Right lobe of liver (tissue), 6 donors: ENCODE measurements around the gene TLE3. TPM values are rescaled to one million over a fixed set of nuclear protein-coding genes. Genes with fewer than 3 reads are reported as not detected.

ENCODE experiments used
- ATAC-seq, 4 donors: fragments of 200-7000 bp; cut with Tn5 transposase; one replicate each; pipeline ENCODE4 v1.9.1; 2020; ENCODE audit warnings: mild to moderate bottlenecking in 4 of 4, moderate library complexity in 4 of 4
- DNase-seq, 3 donors: peaks; one replicate each; pipeline ENCODE4 v3.0.0-alpha.2; 2020
- H3K27ac ChIP-seq, 3 donors: fragments of 200-600 bp; one replicate each; pipeline ENCODE4 v1.8.0; 2022
- H3K27me3 ChIP-seq, 2 donors: fragments of 200-600 bp; one replicate each; pipeline ENCODE4 v1.8.0; 2022
- H3K36me3 ChIP-seq, 4 donors: fragments of 200-600 bp; sonication (generic) in 1 of 4; one replicate each; pipeline versions ENCODE4 v1.5.1 to v1.8.0; 2017 to 2022; ENCODE audit warnings: control low read depth in 1 of 4
- H3K4me1 ChIP-seq, 4 donors: fragments of 200-600 bp; sonication (generic) in 1 of 4; one replicate each; pipeline versions ENCODE4 v1.5.1 to v1.8.0; 2017 to 2022; ENCODE audit warnings: control low read depth in 1 of 4
- H3K4me3 ChIP-seq, 3 donors: fragments of 200-600 bp; one replicate each; pipeline ENCODE4 v1.8.0; 2022
- H3K9me3 ChIP-seq, 4 donors: fragments of 200-600 bp; sonication (generic) in 1 of 4; one replicate each; pipeline versions ENCODE4 v1.5.1 to v1.8.0; 2017 to 2022; ENCODE audit warnings: control low read depth in 1 of 4
- POLR2A ChIP-seq: fragments of 450-650 bp; IDR thresholded peaks from one replicate; pipeline ENCODE4 v1.6.1; 2017; ENCODE audit warnings: antibody characterized with exemption, mild to moderate bottlenecking
- WGBS: methylation state at CpG from one replicate; pipeline ENCODE4 v1.1.6; 2018; ENCODE audit warnings: low coverage, low lambda C conversion rate; ENCODE audit not compliant: insufficient coverage; ENCODE audit errors: missing lambda C conversion rate; 5-methylcytosine and 5-hydroxymethylcytosine counted together
- intact Hi-C, 2 donors: fragments of 100-400 bp; cut with DNase I; formaldehyde crosslinking; loops; one replicate each; pipeline versions ENCODE4 v1.11.2 to v1.14.1; 2022
- total RNA-seq, 6 experiments: library from RNA; depleted of rRNA in 2 of 6; stranded (reverse); fragments of >200 nt in 2 of 6; fragmentation: NEBNext Ultra II Directional in 3 of 6; extraction: Animal tissue kit (Norgen Biotek cat#: 25700) in 3 of 6; gene quantifications; one replicate each; pipeline versions ENCODE4 v1.1.0 to v1.2.4, GENCODE V29; 2016 to 2023
- TF ChIP-seq, protein P1 (sequence below), 4 donors: fragments of 200-600 bp in 3 of 4; fragments of 450-650 bp in 1 of 4; IDR thresholded peaks; one replicate each; pipeline versions ENCODE4 v1.5.1 to v1.8.0; 2016 to 2022; ENCODE audit warnings: antibody characterized with exemption in 4 of 4, mild to moderate bottlenecking in 2 of 4
- donor health status: DM: no; HTN: yes; CAD: no.
- donor health status: DM: no; HTN: no; CAD: no.
- donor health status: DM: no; HTN: no; CAD: no.
- donor health status: DM: no; HTN: yes; CAD: no.
- donor health status: DM: no; HTN: yes; CAD: no.

TLE3 gene
- total RNA-seq, 6 experiments from 2014 or later, result 8.9 to 38.2 (median 21.2) TPM

DNA sequence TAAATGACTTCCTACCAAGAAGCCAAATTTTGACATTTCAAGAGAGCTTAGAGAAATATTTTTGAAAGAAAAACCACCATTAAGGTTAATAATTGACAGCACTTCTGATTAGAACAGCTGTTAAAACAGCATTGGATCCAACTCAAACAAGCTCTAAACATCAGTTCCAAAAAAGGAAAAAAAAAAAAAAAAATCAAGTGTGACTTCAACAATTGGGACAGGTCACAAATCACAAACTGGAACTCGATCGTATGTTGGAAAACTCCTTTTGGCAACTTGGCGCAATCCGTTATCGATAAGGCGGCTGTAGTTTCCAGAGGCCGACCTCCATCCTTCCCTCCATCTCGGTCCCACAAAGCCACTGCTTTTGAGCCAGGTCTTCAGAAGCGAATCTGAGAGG is 17.8 kb downstream of the TLE3 start:
- WGBS, result 21% methylated on average over 9 of the region's 9 CpGs

DNA sequence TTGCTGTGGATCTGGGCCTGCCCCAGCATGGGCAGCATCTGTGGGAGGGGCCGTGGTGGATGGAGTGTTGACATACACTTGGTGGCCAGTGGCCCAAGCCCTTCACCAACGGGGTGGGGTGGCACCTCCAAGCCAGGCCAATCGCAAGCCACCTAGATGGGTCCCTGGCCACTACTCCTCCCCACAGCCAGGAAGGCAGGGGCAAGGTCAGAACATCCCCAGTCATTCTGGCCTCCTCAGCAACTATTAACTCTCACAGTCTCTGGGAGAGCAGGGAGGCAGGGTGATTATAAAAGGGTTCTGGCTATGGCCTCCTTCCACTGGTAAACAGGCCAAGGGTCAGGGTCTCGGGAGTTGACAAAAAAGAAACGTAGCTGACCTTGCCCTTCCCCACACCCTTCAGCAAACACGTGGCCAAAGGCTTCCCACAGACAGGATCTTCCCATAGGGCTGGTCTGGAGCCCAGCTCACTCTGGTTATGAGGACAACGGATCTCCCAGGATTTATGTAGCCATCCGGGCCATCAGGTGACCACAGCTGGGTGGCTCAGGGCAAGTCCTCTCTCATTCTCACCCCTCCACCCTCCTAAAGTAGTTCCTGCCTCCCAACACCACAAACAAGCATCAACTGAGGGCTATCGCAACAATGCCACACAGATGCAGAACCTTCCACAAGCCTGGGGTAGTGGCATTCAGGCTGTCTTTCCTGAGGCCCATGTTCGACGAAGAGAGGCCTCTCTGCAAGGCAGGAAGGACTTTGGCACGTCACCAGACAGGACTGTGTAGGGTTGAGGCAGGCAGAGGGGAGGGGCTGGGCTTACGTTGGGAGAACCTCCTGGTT is 18.9 kb downstream of the TLE3 start:
- Histone ChIP-seq H3K4me3 (peak overlapping the region in 2 of 3 donors; percentile 8 to 28), H3K9me3 (no peaks in the 10 kb centered on the region), H3K36me3 (peaks cover 3 to 46% (median 16%) of the 10 kb centered on the region in 4 donors), H3K4me1 (peaks cover 0 to 30% (median 12%) of the 10 kb centered on the region in 4 donors), H3K27me3 (no peaks in the 10 kb centered on the region), H3K27ac (peak overlapping the region in 1 of 3 donors; percentile 76)
- TF ChIP-seq, protein P1, sequence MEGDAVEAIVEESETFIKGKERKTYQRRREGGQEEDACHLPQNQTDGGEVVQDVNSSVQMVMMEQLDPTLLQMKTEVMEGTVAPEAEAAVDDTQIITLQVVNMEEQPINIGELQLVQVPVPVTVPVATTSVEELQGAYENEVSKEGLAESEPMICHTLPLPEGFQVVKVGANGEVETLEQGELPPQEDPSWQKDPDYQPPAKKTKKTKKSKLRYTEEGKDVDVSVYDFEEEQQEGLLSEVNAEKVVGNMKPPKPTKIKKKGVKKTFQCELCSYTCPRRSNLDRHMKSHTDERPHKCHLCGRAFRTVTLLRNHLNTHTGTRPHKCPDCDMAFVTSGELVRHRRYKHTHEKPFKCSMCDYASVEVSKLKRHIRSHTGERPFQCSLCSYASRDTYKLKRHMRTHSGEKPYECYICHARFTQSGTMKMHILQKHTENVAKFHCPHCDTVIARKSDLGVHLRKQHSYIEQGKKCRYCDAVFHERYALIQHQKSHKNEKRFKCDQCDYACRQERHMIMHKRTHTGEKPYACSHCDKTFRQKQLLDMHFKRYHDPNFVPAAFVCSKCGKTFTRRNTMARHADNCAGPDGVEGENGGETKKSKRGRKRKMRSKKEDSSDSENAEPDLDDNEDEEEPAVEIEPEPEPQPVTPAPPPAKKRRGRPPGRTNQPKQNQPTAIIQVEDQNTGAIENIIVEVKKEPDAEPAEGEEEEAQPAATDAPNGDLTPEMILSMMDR (IDR thresholded peaks at IDR 0.05), result peak in 1 of 4 donors; percentile 34
- no peak for TF ChIP-seq POLR2A
- intact Hi-C loops, result no loop called here
- DNase-seq (peak in 2 of 3 donors; percentile 61 to 90), ATAC-seq (peak; percentile 64 to 82 (median 75))
- WGBS, result 31% methylated on average over 5 of the region's 13 CpGs

More for the DNA sequence above, 17.8 kb downstream of the TLE3 start:
- no peaks in the 10 kb centered on the region for H3K27me3 ChIP-seq
- TF ChIP-seq, protein P1 (IDR thresholded peaks at IDR 0.05), result no peak
- TF ChIP-seq POLR2A, result no peak
- H3K9me3 ChIP-seq, result no peaks in the 10 kb centered on the region
- intact Hi-C loops, result no loop called here
- H3K36me3 ChIP-seq, result peaks cover 0 to 46% (median 9%) of the 10 kb centered on the region in 4 donors
- peak; percentile 23 to 59 (median 40) for ATAC-seq
- peak overlapping the region in 2 of 3 donors; percentile 11 to 28 for H3K4me3 ChIP-seq
- H3K27ac ChIP-seq, result peak overlapping the region in 2 of 3 donors; percentile 29 to 76
- peaks cover 0 to 30% (median 12%) of the 10 kb centered on the region in 4 donors for H3K4me1 ChIP-seq
- no peak for DNase-seq

DNA sequence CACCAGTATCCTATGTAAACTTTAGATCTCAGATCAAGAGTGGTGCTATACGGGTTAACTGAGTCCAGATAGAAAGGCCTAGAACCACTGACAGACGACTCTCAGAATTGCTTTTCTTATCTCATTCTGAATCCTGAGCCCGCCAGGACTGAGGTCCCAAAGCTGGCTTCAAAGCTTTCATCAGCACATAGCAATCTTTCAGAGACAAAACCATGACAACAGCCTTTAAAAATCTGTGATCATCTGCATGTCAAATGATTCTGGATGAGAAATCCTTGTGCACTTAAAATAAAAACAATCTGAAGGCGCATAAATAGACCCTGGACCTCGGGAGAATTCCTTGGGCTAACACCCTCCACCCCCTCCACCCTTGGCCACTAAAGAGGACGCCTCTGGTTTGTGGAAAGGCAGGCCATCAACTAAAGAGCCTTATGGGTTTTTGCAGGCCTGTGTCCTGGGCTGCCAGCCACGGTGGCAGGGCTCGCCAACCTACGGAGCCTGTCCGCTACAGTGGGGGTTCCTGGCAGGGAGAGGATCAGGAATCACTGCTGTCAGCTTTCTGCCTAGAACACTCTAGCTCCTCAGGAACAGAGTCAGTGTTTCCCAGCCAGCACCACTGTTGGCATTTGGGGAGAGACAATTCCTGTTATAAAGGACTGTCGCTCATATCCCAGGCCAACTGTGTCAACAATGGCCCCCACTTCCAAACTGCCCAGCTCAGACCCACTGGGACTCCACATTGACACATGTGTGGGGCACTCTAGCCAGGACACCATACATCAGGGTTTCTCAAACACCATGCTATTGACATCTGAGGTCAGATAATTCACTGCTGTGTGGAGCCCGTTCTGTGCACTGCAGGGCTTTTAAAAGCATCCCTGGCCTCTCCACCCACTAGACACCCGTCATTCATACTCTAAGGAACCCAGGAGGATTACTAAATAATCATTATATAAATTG is 20.2 kb downstream of the TLE3 start:
- H3K9me3 ChIP-seq, result no peaks in the 10 kb centered on the region
- H3K4me3 ChIP-seq, result no peak overlapping the region
- intact Hi-C loops, result no loop called here
- H3K27ac ChIP-seq, result peak overlapping the region in 1 of 3 donors; percentile 76
- 79% methylated on average over 8 of the region's 13 CpGs for WGBS
- no peak for TF ChIP-seq POLR2A
- TF ChIP-seq, protein P1 (IDR thresholded peaks at IDR 0.05), result no peak
- DNase-seq (no peak), ATAC-seq (no peak)
- no peaks in the 10 kb centered on the region for H3K27me3 ChIP-seq
- peaks cover 0 to 30% (median 12%) of the 10 kb centered on the region in 4 donors for H3K4me1 ChIP-seq
- H3K36me3 ChIP-seq, result peaks cover 3 to 49% (median 22%) of the 10 kb centered on the region in 4 donors

DNA sequence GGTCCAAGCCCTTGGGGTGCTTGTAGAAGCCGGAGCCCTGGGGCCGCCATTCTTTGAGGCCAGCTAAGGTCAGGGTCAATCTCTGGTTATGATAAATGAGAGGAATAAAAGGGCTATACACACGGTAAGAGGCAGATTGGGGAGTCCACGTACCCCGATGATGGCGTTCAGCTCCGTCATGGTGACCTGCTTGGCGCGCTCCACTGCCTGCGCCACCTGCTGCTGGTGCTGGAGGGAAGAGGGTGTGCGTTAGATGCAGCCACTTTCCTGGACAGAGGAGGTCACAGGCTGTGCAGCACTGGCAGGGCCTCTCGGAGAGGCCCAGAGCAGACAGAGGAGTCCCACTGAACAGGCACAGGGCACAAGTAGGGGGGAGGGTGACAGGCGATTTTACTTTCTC is 23.3 kb downstream of the TLE3 start:
- intact Hi-C loops, result no loop called here
- Histone ChIP-seq H3K4me1 (peaks cover 0 to 29% (median 8%) of the 10 kb centered on the region in 4 donors), H3K36me3 (peaks cover 3 to 51% (median 26%) of the 10 kb centered on the region in 4 donors), H3K27ac (no peak overlapping the region), H3K4me3 (no peak overlapping the region), H3K9me3 (no peaks in the 10 kb centered on the region), H3K27me3 (no peaks in the 10 kb centered on the region)
- ATAC-seq (no peak), DNase-seq (no peak)
- 91% methylated on average over 8 of the region's 13 CpGs for WGBS
- TF ChIP-seq, protein P1 (IDR thresholded peaks at IDR 0.05), result no peak
- no peak for TF ChIP-seq POLR2A
